SKM-1 treated with dmso at 0.1 percent for 144 hours (cell line): ENCODE measurements around the gene RIMOC1.
"Not testable (repeated sequence)": the region's sequence is repeated elsewhere in the genome, so short reads cannot be mapped to it uniquely, and the experiment has no call there.

Source experiments
- DNase-seq: peaks from one replicate; lab custom pipeline; 2025; ENCODE audit not compliant: unreplicated experiment; lab: John Stamatoyannopoulos, UW

RIMOC1 gene

DNA sequence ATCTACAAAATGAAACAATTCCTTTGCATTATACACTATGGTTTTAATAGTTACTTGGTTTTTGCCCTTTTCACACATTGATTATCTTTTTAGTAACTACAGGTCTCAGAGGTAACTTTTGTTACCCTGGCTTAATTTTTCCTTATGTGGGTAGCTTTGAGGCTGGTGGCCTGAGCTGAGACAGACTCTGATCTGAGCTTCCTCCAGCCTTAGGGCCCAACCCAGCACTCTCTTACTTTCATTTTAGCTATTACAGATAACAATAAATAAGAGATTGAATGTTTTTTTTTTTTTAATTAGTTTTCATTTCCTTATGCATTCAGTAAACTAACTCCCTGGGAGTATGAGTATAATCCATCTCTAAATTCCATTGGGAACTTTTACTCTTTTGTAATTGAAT is 18.9 kb upstream of the RIMOC1 start:
- no peak for DNase-seq

DNA sequence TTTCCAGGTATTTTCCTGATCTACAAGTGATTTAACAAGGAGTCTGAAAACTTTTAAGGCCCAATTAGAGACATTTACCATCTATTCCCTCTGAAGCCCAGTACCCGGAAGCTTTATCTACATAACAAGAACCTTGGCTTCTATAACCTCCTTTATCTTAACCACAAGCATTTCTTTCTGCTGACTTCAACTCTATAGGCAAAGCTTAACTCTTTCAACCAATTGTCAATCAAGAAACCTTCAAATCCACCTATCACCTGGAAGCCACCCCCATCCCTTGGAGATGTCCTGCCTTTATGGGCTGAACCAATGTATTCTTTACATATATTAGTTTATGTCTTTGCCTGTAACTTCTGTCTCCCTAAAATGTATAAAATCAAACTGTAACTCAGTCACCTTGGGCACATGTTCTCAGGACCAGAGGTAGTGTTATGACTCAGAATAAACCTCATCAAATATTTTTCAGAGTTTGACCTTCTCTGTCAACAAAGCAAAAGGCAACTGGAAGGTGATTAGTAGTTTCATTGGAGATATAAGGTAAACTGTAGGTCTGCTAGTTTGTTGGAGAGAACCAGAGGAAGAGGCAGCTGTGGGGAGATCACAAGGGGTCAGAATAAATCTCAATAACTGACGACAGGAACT is 13.0 kb upstream of the RIMOC1 start:
- DNase-seq: no peak

DNA sequence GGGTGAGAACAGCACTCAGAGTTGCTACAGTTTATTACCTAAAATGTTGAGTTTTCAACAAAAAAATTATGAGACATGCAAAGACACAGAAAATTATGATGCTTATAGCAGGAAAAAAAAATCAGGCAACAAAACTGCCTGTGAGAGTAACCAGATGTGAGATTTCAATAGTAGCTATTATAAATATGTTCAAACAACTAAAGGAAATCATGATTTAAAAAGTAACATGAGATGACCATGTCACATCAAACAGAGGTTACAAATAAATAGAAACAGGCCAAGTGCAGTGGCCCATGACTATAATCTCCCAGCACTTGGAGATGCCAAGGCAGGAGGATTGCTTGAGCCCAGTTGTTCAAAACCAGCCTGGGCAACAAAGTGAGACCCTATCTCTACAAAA is 12.1 kb upstream of the RIMOC1 start:
- no peak for DNase-seq

DNA sequence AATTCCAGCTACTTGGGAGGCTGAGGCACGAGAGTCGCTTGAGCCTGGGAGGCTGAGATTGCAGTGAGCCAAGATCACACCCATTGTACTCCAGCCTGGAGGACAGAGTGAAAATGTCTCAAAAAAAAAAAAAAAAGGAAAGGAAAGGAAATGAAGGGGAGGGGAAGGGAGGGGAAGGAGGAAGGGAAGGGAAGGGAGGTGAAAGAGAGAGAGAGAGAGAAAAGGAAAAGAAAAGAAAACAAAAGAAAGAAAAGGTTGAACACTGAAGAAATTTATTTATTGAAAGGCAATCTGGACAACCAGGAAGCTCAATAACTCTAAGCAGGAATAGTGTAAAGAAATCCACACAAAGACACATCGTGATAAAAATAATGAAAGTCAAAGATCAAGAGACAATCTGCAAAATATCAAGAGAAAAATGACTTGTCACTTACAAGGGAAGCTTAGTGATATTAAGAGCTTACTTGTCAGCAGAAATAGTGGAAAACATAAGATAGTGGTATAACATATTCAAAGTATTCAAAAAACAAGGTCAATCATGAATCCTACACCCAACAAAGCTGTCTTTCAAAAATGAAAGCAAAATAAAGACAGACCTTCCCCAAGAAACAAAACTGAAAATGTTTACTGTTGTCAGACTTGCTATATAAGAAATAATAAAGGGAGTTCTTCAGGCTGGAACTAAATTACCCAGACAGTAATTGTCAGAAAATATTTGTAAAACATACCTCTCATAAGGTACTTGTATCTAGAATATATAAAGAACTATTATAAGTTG is 10.9 kb upstream of the RIMOC1 start:
- DNase-seq: no peak

DNA sequence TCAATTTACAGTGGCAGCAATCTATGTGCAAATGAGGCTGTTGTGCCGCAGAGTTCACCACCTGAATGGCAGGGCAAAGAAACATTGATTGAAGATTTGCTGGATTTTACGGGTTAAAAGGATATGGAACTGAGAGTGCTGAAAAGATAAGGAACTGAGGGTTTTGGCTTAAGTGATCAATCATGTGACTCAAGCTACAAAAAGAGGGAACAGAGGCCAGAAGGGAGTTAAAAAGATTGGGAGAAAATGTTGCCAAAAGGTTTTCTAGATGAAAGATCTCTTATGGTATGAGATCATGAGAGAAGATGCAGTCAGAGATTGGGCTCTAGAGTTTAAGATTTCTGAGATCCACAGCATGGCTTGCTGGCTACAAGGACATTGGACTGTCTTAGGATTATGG is 7.9 kb upstream of the RIMOC1 start:
- no peak for DNase-seq

DNA sequence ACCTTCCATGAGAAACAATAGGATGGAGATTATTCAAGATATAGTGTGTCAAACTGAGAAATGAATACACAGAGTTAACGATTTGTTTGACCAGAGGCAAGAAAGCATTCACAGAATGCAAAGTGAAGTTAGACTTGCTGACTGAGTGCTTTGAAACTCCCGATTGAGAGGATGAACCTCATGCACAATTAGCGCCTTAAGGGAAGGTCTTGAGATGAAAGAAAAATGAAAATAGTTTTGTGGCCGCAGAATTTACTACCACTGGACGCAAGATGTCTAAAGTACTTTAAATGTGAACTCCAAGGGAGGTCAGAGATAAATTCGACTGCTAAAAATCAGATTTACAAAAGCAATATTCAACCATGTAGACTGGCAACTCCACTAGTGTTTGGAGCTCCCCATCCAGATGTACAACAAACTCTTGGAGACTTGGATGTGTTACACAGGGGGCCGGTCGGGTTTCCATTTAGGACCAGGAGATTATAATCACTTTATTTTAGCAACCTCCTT is 707 bp upstream of the RIMOC1 start:
- DNase-seq: no peak

DNA sequence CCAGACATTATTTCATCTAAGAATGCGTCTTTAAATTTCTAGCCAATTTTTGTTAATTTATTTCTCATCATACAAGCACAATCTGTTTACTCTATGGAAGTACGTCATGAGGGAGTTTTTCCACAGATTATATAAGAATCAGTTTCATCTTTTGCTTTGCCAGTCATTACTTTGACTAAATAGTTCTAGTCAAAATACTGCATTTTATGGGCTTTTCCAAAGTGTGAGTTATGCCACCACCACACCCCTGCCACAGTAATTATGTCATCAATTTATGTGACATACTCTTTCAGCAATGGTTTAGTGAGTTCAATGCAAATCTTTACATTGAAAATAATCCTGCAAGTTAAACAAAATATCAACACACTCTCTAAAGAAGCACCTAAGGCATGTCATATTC is 2.0 kb downstream of the RIMOC1 start:
- no peak for DNase-seq

DNA sequence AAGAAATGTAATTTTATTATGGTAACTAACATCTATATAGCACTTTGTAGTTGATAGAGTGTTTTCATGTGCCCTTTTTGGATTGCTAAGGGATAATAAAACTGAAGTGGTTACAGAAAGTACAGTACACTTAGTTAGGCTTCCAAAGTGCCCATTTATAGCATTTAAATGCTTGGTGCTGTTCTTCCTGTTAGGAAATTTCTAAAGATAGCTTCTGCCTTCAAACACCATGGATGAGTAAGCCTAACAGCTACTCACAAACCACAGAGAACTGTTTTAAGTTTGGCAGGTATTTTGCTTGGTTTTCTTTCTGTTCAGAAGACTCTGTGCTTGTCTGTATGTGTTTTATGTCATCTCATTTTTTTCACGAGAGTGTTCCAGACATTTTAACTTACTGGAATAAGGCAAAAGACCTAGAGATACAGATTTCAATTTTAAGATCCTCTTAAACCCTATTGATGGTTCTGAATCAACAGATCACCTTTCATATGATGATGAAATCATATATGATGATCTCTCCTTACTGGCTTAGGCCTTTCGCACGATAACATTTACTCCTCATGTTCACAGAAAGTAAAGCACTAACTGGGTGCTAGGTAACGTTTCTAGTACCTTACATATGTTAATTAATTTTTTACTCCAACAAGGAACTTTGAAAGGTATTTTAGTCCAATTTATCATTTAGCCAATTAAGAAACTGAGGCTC is 4.4 kb downstream of the RIMOC1 start:
- no peak for DNase-seq

DNA sequence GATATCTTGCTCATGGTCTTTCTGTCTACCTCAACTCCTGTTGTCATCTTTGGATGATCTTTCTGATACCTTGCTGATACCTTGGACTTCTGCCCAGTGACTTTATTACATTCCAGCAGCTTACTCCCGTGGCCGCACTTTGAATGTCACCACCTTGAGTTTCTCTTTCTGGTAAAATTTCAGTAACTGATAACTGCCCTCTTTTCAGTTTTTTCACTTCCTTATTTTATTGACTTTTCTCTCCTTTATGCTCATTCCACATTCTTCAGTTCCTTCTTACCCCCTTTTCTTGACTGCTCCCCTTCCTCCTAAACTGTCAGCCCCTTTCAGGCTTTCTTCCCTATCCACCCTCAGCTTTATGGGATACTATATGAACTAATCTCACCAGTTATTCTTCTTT is 14.0 kb downstream of the RIMOC1 start:
- DNase-seq: no peak

DNA sequence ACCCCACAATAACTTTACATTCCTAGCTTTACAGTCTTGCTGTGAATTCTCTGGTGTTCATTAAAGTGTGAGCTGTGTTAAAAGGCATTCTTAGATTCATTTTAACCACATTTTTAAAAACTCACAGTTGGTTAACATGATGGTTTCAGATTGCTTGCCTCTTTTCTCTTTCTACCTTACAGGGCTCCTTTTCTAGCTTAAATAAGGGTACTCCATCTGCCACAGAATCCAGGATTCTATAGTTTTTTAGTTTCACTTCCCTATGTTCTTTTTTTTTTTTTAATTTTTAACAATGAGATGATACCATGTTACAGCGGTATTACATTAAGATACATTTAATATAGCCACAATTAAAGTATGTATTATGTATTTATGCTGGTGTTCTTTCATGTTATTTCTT is 17.0 kb downstream of the RIMOC1 start:
- DNase-seq: no peak

DNA sequence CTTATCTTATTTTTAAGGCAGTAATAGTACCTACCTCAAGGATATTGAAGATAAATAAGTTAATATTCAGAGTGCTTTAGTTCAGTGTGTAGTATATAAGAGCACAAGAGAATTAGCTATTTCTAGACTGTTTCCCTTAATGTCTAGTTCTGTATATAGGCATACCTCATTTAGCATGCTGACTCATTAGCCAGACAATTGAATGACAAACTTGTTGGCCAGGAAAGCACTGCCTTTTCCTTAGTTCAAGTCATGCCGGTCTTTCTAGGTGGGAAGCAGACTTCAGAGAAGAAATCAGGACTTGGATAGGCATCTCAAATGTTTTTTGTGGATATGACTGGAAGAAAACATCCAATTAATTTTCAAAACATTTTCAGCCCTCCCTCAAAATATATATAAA is 17.7 kb downstream of the RIMOC1 start:
- DNase-seq: no peak

DNA sequence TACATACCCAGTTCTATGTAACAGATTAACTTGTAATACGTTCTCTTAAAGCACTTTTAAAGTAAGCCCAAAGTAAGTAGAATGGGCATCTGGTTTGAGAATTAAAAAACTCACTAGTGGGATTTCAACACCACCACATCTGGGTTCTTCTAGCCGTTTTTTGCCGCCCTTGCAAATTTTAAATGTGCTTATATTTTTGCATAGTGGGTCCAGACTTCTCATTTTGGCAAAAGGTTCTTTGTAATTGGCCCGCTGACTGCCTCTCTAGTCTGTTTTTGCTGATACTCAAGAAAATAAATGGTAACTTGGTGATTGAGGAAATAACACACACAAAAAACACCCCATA is 20.4 kb downstream of the RIMOC1 start:
- DNase-seq: no peak

DNA sequence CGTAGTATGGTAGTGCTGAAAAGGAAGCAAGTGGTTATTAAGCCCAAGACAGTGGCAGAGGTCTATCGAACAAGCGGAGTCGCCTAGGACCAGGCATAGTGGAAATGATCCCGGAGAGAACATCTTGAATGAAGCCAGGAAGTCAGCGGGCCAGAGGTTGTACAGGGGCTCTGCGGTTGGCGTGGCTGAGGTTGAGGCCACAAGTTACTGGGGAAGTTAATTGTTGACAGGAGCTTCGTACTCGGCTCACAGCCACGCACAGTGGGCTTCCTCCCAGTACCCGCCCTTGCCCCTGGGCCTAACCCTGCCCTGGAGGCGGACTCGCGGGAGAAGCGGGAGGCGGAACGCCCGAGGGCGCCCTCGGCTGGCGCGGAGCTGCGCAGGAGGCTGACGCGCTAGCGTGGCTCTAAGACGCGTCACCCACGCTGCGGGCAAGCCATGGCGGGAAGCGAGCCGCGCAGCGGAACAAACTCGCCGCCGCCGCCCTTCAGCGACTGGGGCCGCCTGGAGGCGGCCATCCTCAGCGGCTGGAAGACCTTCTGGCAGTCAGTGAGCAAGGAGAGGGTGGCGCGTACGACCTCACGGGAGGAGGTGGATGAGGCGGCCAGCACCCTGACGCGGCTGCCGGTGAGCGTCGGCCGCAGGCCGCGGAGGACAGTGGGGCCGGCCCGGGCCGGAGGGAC is 20.9 kb downstream of the RIMOC1 start, which contains the start of gene FBXO4:
FBXO4 (plus strand) TSS at position 410 of the 683 bp plus-strand sequence; CDS start at position 439, 29 bp downstream.
- DNase-seq: peak; percentile 82

DNA sequence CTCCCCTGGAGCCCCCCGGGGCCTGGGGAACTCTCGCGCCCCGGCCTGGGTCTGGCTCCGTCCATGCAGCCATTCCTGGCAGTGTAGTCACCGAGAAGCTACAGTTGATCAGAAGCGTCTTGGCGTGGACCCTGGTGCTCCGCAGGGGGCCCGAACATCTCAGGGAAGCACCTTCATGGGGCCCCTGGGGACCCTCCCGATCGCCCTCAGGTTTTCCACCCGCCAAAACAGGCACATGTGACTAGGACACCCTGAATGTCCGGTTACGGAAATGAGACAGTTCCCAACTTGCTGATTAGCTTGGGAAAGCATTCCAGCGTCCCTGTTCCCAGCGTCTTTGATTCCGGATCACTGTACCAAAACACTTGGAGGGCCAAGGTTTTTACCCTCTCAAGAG is 21.4 kb downstream of the RIMOC1 start:
- no peak for DNase-seq

DNA sequence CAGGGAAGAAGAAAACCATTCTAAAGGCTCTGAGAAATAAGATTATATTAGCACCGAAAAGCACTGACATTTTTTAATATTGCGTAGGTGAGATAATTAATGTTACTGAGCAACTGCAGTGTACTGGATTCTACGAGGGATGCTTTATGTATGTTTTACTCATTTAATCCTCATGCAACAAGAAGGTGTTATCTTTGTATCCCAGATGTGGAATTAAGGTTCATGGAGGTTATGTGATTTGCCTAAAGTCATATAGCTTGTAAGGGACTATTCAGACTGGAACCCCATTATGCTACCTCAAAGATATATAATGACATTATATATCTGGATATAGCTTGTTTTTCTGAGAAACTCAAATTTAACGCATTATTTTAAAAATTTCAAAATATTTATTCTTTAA is 23.5 kb downstream of the RIMOC1 start:
- DNase-seq: no peak

DNA sequence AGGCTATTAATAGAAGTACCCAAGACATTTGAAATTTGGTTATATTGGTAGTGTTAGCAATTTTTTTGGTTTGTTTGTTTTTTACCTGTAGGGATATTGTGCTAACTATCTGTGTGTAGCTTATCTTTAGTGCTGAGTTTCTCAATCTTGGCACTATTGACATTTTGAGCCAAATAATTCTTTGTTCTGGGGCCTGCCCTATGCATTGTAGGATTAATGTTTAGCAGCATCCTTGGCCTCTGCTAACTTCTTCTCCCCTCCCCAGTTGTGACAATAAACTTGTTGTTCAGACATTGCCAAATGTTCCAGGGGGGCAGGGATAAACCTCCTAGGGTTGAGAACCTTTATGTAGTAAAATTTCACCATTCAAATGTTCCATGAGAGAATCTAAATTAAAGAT is 24.9 kb downstream of the RIMOC1 start:
- DNase-seq: no peak

DNA sequence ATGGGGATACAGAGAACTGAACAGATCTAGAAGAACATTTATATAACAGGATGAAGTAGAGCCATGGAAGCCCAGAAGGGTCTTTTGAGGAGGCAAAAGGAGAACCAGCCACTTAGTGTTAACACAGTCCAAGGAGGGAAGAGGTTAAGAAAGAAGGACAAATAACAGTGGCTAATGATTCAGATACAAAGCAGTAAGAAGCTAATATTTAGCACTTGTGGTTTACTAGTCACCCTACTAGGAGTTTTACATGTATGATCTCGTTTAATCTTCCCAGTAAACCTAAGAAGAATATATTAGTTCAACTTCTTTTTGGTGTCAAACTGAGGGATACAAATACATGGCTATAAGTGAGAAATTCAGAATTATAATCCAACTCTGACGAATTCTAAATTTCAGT is 28.6 kb downstream of the RIMOC1 start:
- DNase-seq: no peak

DNA sequence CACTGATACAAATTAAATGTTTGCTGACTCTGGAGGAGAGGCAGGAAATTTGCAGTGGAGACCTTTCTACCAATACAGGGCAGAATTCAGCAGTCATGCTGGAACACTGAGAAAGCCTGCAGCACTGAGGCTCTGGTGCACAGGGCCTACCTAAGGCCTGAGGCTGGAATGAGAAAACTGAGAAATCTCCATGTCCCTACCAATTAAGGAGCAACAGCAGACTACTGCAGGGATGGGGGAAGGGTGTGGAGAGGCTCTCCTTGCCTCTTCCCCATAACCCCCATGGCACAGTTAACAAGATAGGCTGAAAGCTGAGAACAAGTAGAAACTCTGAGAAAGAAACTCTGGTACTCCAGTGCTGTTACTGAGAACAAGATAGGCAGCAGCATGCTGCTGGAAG is 31.4 kb downstream of the RIMOC1 start:
- no peak for DNase-seq

DNA sequence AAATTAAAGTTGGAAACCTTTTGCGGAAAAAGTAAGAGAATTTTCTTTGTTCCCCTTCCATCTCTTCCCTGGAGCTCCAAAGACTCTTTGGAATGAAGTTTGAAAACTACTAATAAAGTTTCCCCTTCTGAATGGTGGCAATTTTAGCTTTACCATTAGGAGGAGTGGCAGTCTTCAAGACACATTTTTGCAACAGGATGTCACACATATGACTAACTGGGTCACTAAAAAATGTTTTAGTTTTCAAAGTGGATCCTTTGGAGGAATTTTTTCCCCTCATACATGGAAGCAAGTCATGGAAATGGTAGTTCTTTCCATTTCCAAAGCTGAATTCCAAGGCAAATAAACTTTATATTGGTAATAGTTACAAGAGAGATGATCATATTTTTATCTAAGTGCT is 36.5 kb downstream of the RIMOC1 start:
- DNase-seq: no peak

DNA sequence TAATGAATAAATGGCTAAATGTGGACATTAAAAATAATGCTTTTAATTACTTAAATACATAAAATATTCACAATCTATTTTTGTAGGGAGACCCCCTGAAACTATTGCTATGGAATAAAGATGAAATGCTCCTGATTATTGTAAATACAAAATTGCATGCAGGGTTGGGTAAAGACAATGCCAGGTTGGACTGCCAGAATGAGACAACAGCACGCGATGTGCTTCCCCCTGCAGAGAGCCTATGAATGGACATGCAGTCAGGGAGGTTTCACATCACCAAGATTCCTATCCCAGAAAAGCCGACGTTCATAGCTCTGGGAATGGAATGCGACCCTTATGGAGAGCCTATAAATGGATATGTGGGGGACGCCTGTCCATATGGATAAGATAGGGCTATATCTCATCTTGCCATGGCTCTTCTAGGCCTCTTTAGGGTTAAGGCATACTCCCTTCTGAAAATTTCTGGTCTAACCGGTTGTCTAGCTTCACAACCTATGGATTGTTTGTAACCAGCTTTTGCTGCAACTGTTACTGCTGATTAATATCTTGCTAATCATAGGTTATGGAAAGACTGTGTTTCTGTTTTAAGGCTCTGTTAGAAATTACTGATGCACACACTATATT is 41.3 kb downstream of the RIMOC1 start:
- not testable (repeated sequence) for DNase-seq

DNA sequence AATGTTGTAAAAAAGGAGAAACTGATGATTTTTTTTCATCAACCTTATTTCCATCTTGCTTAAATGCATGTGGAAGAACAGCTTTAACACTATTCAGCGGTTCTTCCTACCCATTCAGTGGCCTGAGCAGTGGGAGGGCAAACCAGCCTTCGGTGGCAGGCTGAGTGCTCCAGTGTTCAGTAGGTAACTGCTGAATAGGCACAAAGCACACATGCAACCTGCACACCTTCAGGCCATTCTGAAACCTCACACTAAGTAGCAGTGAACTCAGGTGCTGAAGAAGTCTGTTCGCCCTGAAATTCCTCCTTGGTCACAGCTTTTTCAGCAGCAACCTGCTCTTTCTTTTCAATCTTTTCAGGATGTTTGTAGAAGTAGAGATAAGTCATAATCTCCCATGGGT is 47.1 kb downstream of the RIMOC1 start:
- no peak for DNase-seq
